GM18951 (cell line): ENCODE measurements around the gene PPP4R4.
"Not testable (repeated sequence)": the region's sequence is repeated elsewhere in the genome, so short reads cannot be mapped to it uniquely, and the experiment has no call there.

Source experiments
- POLR2A ChIP-seq: IDR thresholded peaks from 4 replicates; pipeline ENCODE4 v1.6.1; 2011; ENCODE audit warnings: mild to moderate bottlenecking; ENCODE audit not compliant: insufficient read length, insufficient read depth; ENCODE audit errors: extremely low read depth
- in situ Hi-C: fragments of 300-500 bp; cut with MboI; formaldehyde crosslinking; loops from one replicate; pipeline ENCODE4 v1.12.0; 2022; ENCODE audit warnings: low sequenced_read_pairs, mixed read lengths, inconsistent platforms; ENCODE audit not compliant: unreplicated experiment

The PPP4R4 gene

DNA sequence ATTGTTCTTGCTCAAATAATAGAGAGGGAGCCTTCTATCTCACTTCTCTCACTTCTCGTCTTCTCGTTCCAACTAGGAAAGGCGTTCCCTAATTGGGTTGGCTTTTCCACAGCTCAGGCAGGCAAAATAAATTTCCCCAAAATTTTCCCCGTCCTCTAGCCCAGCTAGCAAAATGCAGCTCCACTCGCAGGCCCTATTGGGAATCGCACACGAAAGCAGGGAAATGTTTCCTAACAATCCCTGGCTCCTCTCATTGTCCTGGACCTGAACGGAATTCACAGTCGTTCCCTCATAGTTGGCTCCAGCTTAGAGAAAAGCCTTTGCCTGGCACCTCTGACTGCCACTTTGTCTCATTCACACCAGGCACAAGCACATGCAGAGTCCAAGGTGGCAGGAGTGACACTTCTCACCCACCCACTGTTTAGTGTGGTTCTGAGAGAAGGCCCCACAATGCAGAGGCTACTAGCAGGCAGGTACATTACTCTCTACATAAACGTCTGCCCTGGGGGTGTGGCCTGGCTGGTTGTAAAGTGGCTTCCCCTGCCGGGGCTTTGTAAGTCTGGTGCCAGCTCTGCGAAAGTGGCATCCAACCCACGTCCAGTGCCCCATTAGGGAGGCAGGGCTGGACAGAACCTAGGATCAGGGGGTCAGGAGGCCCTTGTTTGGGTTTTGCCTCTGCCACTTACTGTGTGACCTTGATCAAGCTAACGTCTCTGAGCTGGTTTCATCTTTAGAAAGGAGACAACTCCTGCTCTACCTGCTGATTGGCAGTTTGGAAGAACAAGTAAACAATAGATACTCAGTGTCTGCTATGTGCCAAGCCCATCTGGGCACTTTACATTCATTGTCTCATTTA is 114.7 kb downstream of the PPP4R4 start:
- no peak for TF ChIP-seq POLR2A
- in situ Hi-C loops = no loop called here

DNA sequence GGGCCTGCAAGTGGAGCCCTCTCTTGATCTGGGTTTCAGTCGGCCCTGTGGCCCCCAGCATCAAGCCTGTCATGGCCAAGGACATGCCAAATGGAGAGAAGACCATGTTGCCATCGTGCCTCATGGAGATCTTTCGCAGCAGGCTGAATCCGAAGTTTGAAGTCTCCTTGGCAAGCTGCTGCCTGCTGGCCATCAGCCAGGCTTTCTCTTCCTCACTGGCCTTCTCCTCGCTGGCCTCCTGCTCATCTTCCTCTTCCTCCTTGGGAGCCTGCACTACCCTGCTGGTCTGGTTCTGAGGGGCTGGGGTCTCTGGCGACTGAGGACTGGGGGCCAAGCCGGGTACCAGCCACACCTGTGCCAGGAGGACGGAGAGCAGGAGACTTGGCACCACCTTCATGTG is 116.1 kb downstream of the PPP4R4 start:
- TF ChIP-seq POLR2A = no peak
- in situ Hi-C loops = no loop called here

- in situ Hi-C loops = no loop called here
- no peak for TF ChIP-seq POLR2A
These were observed 117.2 kb downstream of the PPP4R4 start for GRCh38 chr14:94291159-94291905.

DNA sequence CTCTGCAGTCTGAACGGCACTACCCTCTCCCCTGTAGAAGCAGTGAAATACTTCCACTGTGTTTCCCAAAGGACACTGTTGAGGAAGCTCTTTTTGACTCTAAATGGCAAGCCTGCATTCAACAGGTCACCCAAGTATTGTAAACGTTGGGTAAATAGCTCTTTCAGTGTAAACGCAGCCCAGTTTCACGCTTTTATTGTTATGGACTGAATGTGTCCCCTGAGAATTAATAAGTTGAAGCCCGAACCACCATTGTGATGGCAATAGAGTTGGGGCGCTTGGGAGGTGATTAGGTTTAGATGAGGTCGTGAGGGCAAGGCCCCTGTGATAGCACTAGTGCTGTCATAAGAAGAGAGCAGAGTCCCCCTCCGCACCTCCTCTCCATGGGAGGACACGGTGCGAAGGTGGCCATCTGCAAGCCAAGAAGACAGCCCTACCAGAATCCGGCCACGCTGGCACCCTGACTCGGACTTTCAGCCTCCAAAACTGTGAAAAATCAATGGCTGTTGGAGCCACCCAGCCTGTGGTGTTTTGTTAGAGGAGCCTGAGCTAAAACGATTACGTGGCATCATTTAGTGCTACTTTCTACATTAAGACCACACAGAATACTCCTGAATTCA is 117.9 kb downstream of the PPP4R4 start:
- no peak for TF ChIP-seq POLR2A
- in situ Hi-C loops = no loop called here

DNA sequence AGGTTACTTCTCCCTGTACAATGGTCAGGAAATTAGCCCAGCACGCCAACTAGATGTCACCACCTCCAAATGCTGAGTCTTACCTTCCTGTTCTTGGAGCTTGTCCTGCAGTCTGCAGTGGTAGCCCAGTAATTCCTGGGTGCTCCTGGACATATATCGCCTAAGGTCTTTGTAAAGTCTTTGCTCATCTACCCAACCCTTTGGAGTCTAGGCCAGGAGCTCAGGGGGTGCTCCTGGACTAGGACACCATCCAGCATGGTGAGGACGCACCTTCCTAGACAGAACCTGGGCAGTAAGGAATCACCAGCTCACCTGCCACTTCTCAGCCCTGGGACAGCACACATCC is 118.4 kb downstream of the PPP4R4 start:
- no peak for TF ChIP-seq POLR2A

GRCh38 chr14:94292872-94293577 is 118.9 kb downstream of the PPP4R4 start, which contains the start of gene SERPINA10:
Gene SERPINA10 (minus strand): TSS chr14:94293268. CDS start chr14:94290593, 2,675 bp downstream.
- in situ Hi-C loops = no loop called here
- TF ChIP-seq POLR2A = no peak

More for the DNA sequence above, 118.4 kb downstream of the PPP4R4 start:
- in situ Hi-C loops = no loop called here

DNA sequence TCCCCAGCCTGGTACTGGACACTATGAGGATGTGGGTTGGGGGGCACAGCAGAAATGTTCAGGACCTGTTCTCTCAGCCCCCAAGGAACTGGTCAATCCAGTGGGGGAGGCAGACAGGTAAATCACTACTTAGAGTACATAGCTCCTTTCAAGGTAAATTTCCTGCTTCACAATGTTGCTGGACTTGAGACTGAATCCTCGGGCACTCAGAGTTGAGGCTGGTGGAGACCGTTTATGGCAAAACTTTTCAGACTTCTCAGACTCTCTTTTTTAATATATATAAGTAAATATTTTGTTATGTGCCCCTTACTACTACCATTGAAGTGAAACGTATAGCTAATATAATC is 119.4 kb downstream of the PPP4R4 start:
- in situ Hi-C loops = no loop called here
- no peak for TF ChIP-seq POLR2A

- no peak for TF ChIP-seq POLR2A
- in situ Hi-C loops = no loop called here
These were observed 121.4 kb downstream of the PPP4R4 start for GRCh38 chr14:94295360-94296180.

GRCh38 chr14:94296181-94296545 is 122.0 kb downstream of the PPP4R4 start:
- in situ Hi-C loops = not testable (repeated sequence)

- in situ Hi-C loops = no loop called here
These were observed 124.0 kb downstream of the PPP4R4 start for GRCh38 chr14:94298130-94298529.

DNA sequence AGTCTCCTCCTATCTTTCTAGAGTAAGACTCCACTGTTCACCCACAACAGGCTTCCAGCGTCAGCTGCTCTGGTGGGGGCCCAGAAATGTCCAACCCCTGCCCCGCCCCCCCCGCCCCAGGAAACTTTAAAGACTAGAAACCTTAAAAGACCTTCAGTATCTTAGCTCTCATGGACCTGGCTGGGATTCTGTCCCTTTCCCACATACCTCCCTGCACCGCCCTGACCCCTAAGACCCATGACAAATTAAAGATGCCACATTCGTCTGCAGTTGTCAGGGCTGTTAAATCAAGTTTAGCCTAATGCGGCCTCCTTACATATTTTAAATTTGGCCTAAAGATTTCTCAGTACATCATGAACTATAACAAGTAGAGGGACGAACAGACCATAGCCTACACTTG is 129.0 kb downstream of the PPP4R4 start:
- TF ChIP-seq POLR2A = no peak
- in situ Hi-C loops = loop anchor here (10.0 kb wide), 1 partner anchor 192 kb away; no protein-coding TSS in a partner anchor

More at GRCh38 chr14:94298130-94298529, 124.0 kb downstream of the PPP4R4 start:
- TF ChIP-seq POLR2A = no peak

GRCh38 chr14:94304243-94304642 is 130.1 kb downstream of the PPP4R4 start:
- in situ Hi-C loops = loop anchor here (10.0 kb wide), 1 partner anchor 191 kb away; no protein-coding TSS in a partner anchor
- TF ChIP-seq POLR2A = no peak
